OCI-LY3 (cell line): ENCODE data around the gene CCNQ.

Experiments used
- H2AFZ ChIP-seq: fragments of 200-600, 300-600 bp; shearing (Covaris generic); 2 replicates; pipeline ENCODE4 v1.6.0; 2014; ENCODE audit warnings: antibody characterized with exemption, low read depth, low read length
- H3K27ac ChIP-seq: fragments of 200-600, 300-600 bp; sonication (generic); 2 replicates; pipeline ENCODE4 v1.5.1; 2014; ENCODE audit warnings: mild to moderate bottlenecking, low read length, moderate library complexity, mixed read lengths
- H3K27me3 ChIP-seq: fragments of 200-600, 300-600 bp; sonication (generic); 2 replicates; pipeline ENCODE4 v1.6.1; 2014; ENCODE audit warnings: low read depth, low read length, mixed read lengths
- H3K36me3 ChIP-seq: fragments of 200-600, 300-600 bp; sonication (generic); replicated peaks from 2 replicates; pipeline ENCODE3; 2014; ENCODE audit warnings: low read depth, low read length, mixed read lengths
- H3K4me1 ChIP-seq: fragments of 300-600, 200-600 bp; sonication (generic); 2 replicates; pipeline ENCODE4 v1.6.1; 2014; ENCODE audit warnings: low read length, mixed read lengths
- H3K4me2 ChIP-seq: fragments of 200-600, 300-600 bp; sonication (generic); 2 replicates; pipeline ENCODE4 v1.6.1; 2014; ENCODE audit warnings: low read length, mixed read lengths
- H3K4me3 ChIP-seq: fragments of 300-600, 200-600 bp; sonication (generic); 2 replicates; pipeline ENCODE4 v1.5.1; 2014; ENCODE audit warnings: antibody characterized with exemption, mild to moderate bottlenecking, low read length, moderate library complexity
- H3K79me2 ChIP-seq: fragments of 300-600, 200-600 bp; shearing (Covaris generic); 2 replicates; pipeline ENCODE4 v1.6.1; 2014; ENCODE audit warnings: mild to moderate bottlenecking, low read length, mixed read lengths
- H3K9ac ChIP-seq: fragments of 300-600, 200-600 bp; shearing (Covaris generic); 2 replicates; pipeline ENCODE4 v1.6.0; 2014; ENCODE audit warnings: mild to moderate bottlenecking, low read length, moderate library complexity
- H3K9me3 ChIP-seq: fragments of 200-600, 300-600 bp; shearing (Covaris generic); 2 replicates; pipeline ENCODE4 v1.6.1; 2014; ENCODE audit warnings: low read length, mixed read lengths; ENCODE audit not compliant: insufficient read depth
- H4K20me1 ChIP-seq: fragments of 200-600, 300-600 bp; sonication (generic); 2 replicates; pipeline ENCODE4 v1.6.1; 2016; ENCODE audit warnings: low read length, mixed read lengths; ENCODE audit not compliant: insufficient read depth
- CTCF ChIP-seq: fragments of 200-600, 300-600 bp; sonication (generic); IDR thresholded peaks from 2 replicates; pipeline ENCODE4 v1.5.1; 2014; ENCODE audit warnings: antibody characterized with exemption, low read length, low read depth
- EZH2phosphoT487 ChIP-seq: fragments of 200-600 bp; shearing (Covaris generic); IDR thresholded peaks from 2 replicates; pipeline ENCODE4 v1.6.1; 2018; ENCODE audit warnings: antibody characterized with exemption, mixed run types, low read depth

CCNQ gene

GRCh38 chrX:153551135-153551534 is 47.8 kb downstream of the CCNQ start:
- H2AFZ ChIP-seq = no peak overlapping the region
- H4K20me1 ChIP-seq = no peaks in the 10 kb centered on the region
- no peaks in the 10 kb centered on the region for H3K9me3 ChIP-seq
- H3K4me1 ChIP-seq = no peaks in the 10 kb centered on the region
- no peak overlapping the region for H3K4me3 ChIP-seq
- H3K27me3 ChIP-seq = no peaks in the 10 kb centered on the region
- no peaks in the 10 kb centered on the region for H3K79me2 ChIP-seq
- no peak overlapping the region for H3K4me2 ChIP-seq
- no peaks in the 10 kb centered on the region for H3K36me3 ChIP-seq
- TF ChIP-seq EZH2phosphoT487 (no peak), CTCF (no peak)
- no peak overlapping the region for H3K27ac ChIP-seq
- H3K9ac ChIP-seq = no peak overlapping the region

- no peaks in the 10 kb centered on the region for H4K20me1 ChIP-seq
- no peak overlapping the region for H2AFZ ChIP-seq
- no peaks in the 10 kb centered on the region for H3K9me3 ChIP-seq
- no peak overlapping the region for H3K4me3 ChIP-seq
- no peaks in the 10 kb centered on the region for H3K4me1 ChIP-seq
- no peaks in the 10 kb centered on the region for H3K36me3 ChIP-seq
- no peaks in the 10 kb centered on the region for H3K27me3 ChIP-seq
- no peak overlapping the region for H3K4me2 ChIP-seq
- no peak overlapping the region for H3K27ac ChIP-seq
- TF ChIP-seq EZH2phosphoT487 (no peak), CTCF (peak; percentile 13; the same call in 1 of the 2 replicates)
- H3K9ac ChIP-seq = no peak overlapping the region
- H3K79me2 ChIP-seq = no peaks in the 10 kb centered on the region
Measured at GRCh38 chrX:153549807-153550206, 49.1 kb downstream of the CCNQ start.

- Histone ChIP-seq H2AFZ (no peak overlapping the region), H3K79me2 (no peaks in the 10 kb centered on the region), H3K27me3 (no peaks in the 10 kb centered on the region), H3K9me3 (no peaks in the 10 kb centered on the region), H3K9ac (no peak overlapping the region), H4K20me1 (no peaks in the 10 kb centered on the region), H3K4me2 (no peak overlapping the region), H3K27ac (no peak overlapping the region), H3K36me3 (no peaks in the 10 kb centered on the region), H3K4me3 (no peak overlapping the region), H3K4me1 (no peaks in the 10 kb centered on the region)
- no peak for TF ChIP-seq EZH2phosphoT487
- no peak for TF ChIP-seq CTCF
Measured at GRCh38 chrX:153549231-153549630, 49.7 kb downstream of the CCNQ start.

GRCh38 chrX:153547195-153547594 is 51.7 kb downstream of the CCNQ start:
- no peak overlapping the region for H3K27ac ChIP-seq
- H2AFZ ChIP-seq = no peak overlapping the region
- no peaks in the 10 kb centered on the region for H3K9me3 ChIP-seq

More at GRCh38 chrX:153547195-153547594, 51.7 kb downstream of the CCNQ start:
- Histone ChIP-seq H3K36me3 (no peaks in the 10 kb centered on the region), H3K79me2 (no peaks in the 10 kb centered on the region), H3K27me3 (no peaks in the 10 kb centered on the region), H4K20me1 (no peaks in the 10 kb centered on the region), H3K4me2 (no peak overlapping the region), H3K4me3 (no peak overlapping the region), H3K4me1 (peaks cover 3% of the 10 kb centered on the region), H3K9ac (no peak overlapping the region)
- TF ChIP-seq CTCF (no peak), EZH2phosphoT487 (no peak)
